Hepatocyte (in vitro differentiated cells): ENCODE measurements around the gene ACY1. TPM values are rescaled to one million over a fixed set of nuclear protein-coding genes. Genes with fewer than 3 reads are reported as not detected.

Source experiments
- DNase-seq: peaks from one replicate; pipeline ENCODE4 v3.0.0-alpha.2; 2016; ENCODE audit warnings: low spot score
- H2AFZ ChIP-seq: fragments of 200-600 bp; sonication (generic); 2 replicates; pipeline ENCODE4 v1.6.0; 2016; ENCODE audit warnings: antibody characterized with exemption, mild to moderate bottlenecking
- H3K27ac ChIP-seq: fragments of 200-600 bp; sonication (generic); 2 replicates; pipeline ENCODE4 v1.5.1; 2016; ENCODE audit warnings: mild to moderate bottlenecking
- H3K27me3 ChIP-seq: fragments of 200-600 bp; sonication (generic); 2 replicates; pipeline ENCODE4 v1.6.1; 2016
- H3K36me3 ChIP-seq: fragments of 200-600 bp; sonication (generic); replicated peaks from 2 replicates; pipeline ENCODE4 v1.5.1; 2016; ENCODE audit warnings: low read depth; ENCODE audit not compliant: insufficient read depth
- H3K4me1 ChIP-seq: fragments of 200-600 bp; sonication (generic); 2 replicates; pipeline ENCODE4 v1.5.1; 2016; ENCODE audit warnings: mild to moderate bottlenecking, moderate library complexity; ENCODE audit not compliant: insufficient read depth
- H3K4me2 ChIP-seq: fragments of 200-600 bp; sonication (generic); 2 replicates; pipeline ENCODE4 v1.6.0; 2016
- H3K4me3 ChIP-seq: fragments of 200-600 bp; sonication (generic); 2 replicates; pipeline ENCODE4 v1.5.1; 2016; ENCODE audit warnings: mild to moderate bottlenecking
- H3K79me2 ChIP-seq: fragments of 200-600 bp; sonication (generic); 2 replicates; pipeline ENCODE4 v1.6.0; 2017; ENCODE audit warnings: mild to moderate bottlenecking
- H3K9me2 ChIP-seq: fragments of 200-600 bp; sonication (generic); replicated peaks from 2 replicates; pipeline ENCODE4 v1.6.0; 2017; ENCODE audit warnings: mild to moderate bottlenecking; ENCODE audit not compliant: insufficient read depth
- H3K9me3 ChIP-seq: fragments of 200-600 bp; sonication (generic); 2 replicates; pipeline ENCODE4 v1.5.1; 2016; ENCODE audit warnings: low read depth, mild to moderate bottlenecking
- H4K20me1 ChIP-seq: fragments of 200-600 bp; sonication (generic); 2 replicates; pipeline ENCODE4 v1.6.0; 2016; ENCODE audit warnings: mild to moderate bottlenecking; ENCODE audit not compliant: insufficient read depth, poor library complexity, severe bottlenecking
- EZH2 ChIP-seq: fragments of 200-600 bp; sonication (generic); IDR thresholded peaks from 2 replicates; pipeline ENCODE4 v1.6.1; 2016; ENCODE audit warnings: antibody characterized with exemption, mild to moderate bottlenecking, borderline replicate concordance
- EZH2phosphoT487 ChIP-seq: fragments of 200-600 bp; sonication (generic); IDR thresholded peaks from one replicate; pipeline ENCODE4 v1.6.1; 2018; ENCODE audit warnings: antibody characterized with exemption, mild to moderate bottlenecking, low read depth, moderate library complexity; ENCODE audit not compliant: unreplicated experiment, severe bottlenecking
- WGBS: methylation state at CpG from one replicate; pipeline ENCODE4 v1.1.6; 2016; ENCODE audit warnings: low lambda C conversion rate; ENCODE audit errors: missing lambda C conversion rate; 5-methylcytosine and 5-hydroxymethylcytosine counted together
- polyA plus RNA-seq: library from polyadenylated mRNA; unstranded; fragments of >200 nt; fragmentation: Nextera tagmentation; extraction: Ambion mirVana; gene quantifications from 2 replicates; pipeline ENCODE4 v1.2.1, GENCODE V29; 2016
- total RNA-seq: library from RNA; depleted of rRNA; stranded (reverse); fragments of >200 nt; gene quantifications from 2 replicates; pipeline ENCODE4 v1.2.3, GENCODE V29; 2014
- TF ChIP-seq, protein P1 (sequence below): fragments of 200-600 bp; sonication (generic); IDR thresholded peaks from 2 replicates; pipeline ENCODE4 v1.5.1; 2016; ENCODE audit warnings: antibody characterized with exemption, mild to moderate bottlenecking; ENCODE audit not compliant: poor library complexity

The ACY1 gene
- total and polyA plus RNA-seq, 2 experiments from 2014 or later: 164 to 183 TPM

DNA sequence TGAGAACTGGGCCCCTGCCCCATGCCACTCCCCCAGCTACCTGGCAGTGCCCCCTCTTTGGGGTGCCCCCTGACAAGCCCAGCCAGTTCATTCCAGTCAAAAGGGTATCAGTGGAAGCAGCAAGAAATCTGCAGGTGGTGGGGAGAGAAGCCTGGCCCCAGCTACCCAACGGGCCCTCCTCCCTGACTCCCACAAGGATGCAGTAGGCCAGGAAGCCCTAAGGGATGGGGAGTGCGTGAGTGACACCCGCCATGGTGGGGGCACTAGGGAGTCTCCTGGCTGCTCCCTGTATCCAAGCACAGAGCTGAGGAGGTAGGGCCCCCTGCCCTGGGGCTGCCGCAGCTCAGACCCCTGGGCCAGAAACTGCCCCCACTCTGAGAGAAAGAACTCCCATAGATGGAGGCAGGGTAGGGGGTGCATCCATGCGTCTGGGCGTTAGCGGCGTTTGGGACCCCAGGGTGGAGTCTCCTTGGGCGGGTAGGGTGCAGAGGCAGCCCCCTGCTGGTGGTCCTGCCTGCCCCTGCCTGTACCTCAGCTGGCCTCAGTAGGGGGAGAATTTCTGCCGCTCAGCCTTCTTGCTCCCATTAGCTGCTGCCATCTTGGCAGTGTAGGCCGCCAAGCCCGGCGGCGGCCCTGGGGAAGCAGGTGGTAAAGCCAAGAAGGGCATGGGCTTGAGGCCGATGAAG is 25.7 kb upstream of the ACY1 start:
- H3K27me3 ChIP-seq: peaks cover 22% of the 10 kb centered on the region
- H3K4me1 ChIP-seq: peaks cover 11% of the 10 kb centered on the region
- no peak for DNase-seq
- H3K36me3 ChIP-seq: no peaks in the 10 kb centered on the region
- H2AFZ ChIP-seq: no peak overlapping the region
- TF ChIP-seq, protein P1, sequence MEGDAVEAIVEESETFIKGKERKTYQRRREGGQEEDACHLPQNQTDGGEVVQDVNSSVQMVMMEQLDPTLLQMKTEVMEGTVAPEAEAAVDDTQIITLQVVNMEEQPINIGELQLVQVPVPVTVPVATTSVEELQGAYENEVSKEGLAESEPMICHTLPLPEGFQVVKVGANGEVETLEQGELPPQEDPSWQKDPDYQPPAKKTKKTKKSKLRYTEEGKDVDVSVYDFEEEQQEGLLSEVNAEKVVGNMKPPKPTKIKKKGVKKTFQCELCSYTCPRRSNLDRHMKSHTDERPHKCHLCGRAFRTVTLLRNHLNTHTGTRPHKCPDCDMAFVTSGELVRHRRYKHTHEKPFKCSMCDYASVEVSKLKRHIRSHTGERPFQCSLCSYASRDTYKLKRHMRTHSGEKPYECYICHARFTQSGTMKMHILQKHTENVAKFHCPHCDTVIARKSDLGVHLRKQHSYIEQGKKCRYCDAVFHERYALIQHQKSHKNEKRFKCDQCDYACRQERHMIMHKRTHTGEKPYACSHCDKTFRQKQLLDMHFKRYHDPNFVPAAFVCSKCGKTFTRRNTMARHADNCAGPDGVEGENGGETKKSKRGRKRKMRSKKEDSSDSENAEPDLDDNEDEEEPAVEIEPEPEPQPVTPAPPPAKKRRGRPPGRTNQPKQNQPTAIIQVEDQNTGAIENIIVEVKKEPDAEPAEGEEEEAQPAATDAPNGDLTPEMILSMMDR: no peak
- no peak for TF ChIP-seq EZH2
- TF ChIP-seq EZH2phosphoT487: no peak
- H3K4me2 ChIP-seq: no peak overlapping the region
- no peaks in the 10 kb centered on the region for H3K79me2 ChIP-seq
- H4K20me1 ChIP-seq: no peaks in the 10 kb centered on the region
- no peak overlapping the region for H3K4me3 ChIP-seq
- no peaks in the 10 kb centered on the region for H3K9me3 ChIP-seq
- H3K9me2 ChIP-seq: no peaks in the 10 kb centered on the region
- H3K27ac ChIP-seq: no peak overlapping the region
- 95% methylated on average over 15 of the region's 15 CpGs for WGBS

DNA sequence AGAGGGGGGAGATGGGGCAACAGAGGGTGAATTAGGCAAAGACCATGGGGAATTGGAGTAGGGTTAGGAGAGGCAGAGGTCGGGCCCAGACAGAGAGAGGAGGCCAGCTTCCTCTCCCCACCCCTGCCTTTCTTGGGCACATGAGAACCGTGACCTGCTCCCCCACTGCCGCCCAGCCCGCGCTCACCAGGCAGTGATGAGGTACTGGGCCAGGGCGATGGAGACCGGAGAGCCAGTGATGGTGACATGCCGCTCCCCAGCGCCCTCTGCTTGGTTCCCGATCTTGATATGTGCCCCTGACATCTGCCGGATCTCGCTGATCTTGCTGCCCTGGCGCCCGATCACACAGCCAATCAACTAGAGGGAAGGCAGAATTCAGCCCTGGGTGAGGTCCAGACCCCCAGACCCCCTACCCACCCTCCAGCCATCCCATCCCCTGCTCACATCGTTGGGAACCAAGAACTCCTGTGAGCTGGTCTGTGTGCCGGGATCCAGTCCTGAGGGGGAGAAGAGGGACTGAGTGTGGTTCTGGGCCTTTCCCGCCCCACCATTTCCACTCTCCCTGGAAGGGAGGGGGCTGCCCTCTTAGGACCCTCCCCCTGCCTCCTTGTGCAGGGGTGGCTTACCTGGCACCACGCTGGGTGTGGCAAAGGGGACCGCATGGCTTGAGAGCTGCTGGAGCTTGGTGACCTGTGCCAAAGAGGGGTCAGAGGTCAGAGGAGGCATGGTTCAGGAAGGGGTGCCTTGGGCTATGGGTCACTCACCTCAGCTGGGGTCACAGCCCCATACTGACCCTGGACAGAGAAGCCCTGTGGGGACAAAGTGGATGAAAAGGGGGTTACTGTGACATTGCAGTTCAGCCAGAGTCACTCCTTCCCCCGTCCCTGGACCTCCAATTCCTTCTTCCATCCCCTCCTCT is 24.5 kb upstream of the ACY1 start:
- 95% methylated on average over 20 of the region's 20 CpGs for WGBS
- Histone ChIP-seq H4K20me1 (no peaks in the 10 kb centered on the region), H3K9me3 (no peaks in the 10 kb centered on the region), H3K4me3 (no peak overlapping the region), H3K9me2 (no peaks in the 10 kb centered on the region), H3K27ac (no peak overlapping the region), H3K4me2 (no peak overlapping the region), H3K36me3 (no peaks in the 10 kb centered on the region), H3K27me3 (peaks cover 17% of the 10 kb centered on the region), H2AFZ (no peak overlapping the region), H3K79me2 (peaks cover under 1% of the 10 kb centered on the region), H3K4me1 (peaks cover 11% of the 10 kb centered on the region)
- DNase-seq: no peak
- TF ChIP-seq EZH2 (no peak), EZH2phosphoT487 (no peak)
- TF ChIP-seq, protein P1: no peak

DNA sequence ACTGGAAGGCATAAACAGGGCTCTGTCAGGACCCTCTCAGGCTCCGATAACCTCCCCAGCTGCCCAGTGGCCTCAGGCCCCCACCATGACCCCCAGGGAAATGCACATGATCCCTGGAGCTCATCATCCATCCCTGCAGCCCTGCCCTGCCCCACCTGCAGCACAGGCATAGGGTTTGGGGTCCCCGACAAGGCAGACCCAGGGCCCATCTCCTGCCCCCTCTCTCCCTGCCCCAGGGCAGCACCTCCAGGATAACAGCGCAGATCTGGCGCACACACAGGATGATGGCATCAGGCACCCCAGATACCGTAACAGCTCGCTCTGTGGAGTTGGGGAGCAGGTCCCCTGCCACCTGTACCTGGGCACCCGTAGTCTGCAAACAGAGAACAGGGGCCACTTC is 23.7 kb upstream of the ACY1 start:
- Histone ChIP-seq H3K4me1 (peaks cover 11% of the 10 kb centered on the region), H3K9me3 (no peaks in the 10 kb centered on the region), H3K4me2 (no peak overlapping the region), H3K4me3 (no peak overlapping the region), H3K79me2 (peaks cover 7% of the 10 kb centered on the region), H3K27ac (no peak overlapping the region), H2AFZ (no peak overlapping the region), H3K27me3 (peaks cover 10% of the 10 kb centered on the region), H4K20me1 (no peaks in the 10 kb centered on the region), H3K36me3 (no peaks in the 10 kb centered on the region), H3K9me2 (no peaks in the 10 kb centered on the region)
- WGBS: 100% methylated on average over 7 of the region's 7 CpGs
- no peak for DNase-seq
- TF ChIP-seq, protein P1: no peak
- TF ChIP-seq EZH2phosphoT487 (no peak), EZH2 (no peak)
